GM21526 (cell line): Measurements from ENCODE around the gene PRDM12.

ENCODE experiments used
- ATAC-seq: cut with Tn5 transposase; IDR thresholded peaks from one replicate; pipeline ENCODE4 v1.9.1; 2021; ENCODE audit warnings: moderate library complexity; ENCODE audit not compliant: unreplicated experiment, low FRiP score

Gene PRDM12

DNA sequence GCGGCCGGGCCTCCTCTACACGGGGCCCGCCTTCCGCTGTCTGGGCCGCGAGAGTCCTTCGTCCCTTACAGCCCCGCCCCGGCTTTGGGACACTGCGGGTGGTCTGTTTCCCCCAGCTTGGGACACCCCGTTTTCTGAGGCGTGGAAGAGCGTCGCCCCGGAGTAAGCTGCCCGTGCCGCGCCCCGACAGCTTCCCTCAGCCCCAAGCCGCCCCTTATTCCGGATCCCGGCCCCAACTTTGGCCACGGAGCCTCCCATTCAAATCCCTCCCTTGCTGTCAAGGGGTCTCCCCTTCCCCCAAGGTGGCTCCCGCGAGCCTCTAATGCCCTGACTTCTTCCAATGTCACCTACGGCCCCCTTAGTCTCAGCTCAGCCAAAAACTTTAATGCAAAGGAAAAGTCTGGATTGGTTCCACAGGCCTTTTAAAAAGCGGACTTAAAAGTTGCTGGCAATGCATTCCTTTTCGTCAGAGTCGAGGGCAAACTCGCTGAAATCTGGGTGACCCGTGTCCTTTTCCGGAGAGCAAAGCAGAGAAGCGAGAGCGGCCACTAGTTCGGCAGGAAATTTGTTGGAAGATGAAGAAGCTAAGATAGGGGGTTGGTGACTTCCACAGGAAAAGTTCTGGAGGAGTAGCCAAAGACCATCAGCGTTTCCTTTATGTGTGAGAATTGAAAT, 49.0 kb downstream of the PRDM12 start:
- ATAC-seq, result no peak

DNA sequence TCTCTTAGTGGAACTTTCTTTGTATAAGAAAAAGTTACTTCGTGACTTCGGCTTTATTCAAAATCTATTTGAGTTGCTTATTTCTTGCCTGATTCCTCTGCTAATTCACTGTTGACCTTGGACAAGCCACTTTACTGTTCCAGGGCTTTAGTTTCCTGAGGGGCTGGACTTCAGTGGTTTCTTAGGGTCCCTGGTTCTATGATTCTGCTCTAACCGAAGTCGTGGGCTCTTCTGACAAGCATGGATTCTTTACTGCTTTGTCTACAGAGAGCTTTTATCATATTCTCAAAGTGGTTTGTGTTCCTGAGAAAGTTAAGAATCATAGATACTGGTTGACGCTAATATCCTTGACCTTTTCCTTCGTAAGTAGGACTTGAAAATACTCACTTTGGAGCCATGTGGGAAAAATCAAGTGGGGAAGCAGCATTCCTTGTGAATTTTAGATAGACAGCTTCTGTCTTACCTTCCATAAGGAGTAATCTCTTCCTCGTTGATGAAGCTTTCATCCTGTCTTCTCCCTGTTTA, 50.3 kb downstream of the PRDM12 start:
- ATAC-seq, result no peak

- no peak for ATAC-seq
Observed at GRCh38 chr9:130715270-130715669, 50.9 kb downstream of the PRDM12 start.

- no peak for ATAC-seq
Observed at GRCh38 chr9:130718562-130718961, 54.2 kb downstream of the PRDM12 start.

DNA sequence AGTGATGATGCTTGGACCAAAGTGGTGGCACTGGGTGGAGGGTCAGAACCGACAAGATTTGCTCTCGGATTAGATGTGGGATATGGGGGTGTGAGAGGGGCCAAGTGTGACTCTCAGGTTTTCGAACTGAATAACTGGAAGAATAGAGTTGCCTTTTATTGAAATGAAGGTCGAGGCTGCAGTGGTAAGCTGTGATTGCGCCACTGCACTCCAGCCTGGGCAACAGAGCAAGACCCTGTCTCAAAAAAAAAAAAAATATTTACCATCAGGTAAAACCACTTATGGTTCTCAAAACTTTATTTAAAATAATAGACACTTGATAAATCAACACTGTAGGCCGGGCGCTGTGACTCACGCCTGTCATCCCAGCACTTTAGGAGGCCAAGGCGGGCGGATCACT, 56.4 kb downstream of the PRDM12 start:
- no peak for ATAC-seq

GRCh38 chr9:130728721-130729120, 64.3 kb downstream of the PRDM12 start:
- no peak for ATAC-seq

DNA sequence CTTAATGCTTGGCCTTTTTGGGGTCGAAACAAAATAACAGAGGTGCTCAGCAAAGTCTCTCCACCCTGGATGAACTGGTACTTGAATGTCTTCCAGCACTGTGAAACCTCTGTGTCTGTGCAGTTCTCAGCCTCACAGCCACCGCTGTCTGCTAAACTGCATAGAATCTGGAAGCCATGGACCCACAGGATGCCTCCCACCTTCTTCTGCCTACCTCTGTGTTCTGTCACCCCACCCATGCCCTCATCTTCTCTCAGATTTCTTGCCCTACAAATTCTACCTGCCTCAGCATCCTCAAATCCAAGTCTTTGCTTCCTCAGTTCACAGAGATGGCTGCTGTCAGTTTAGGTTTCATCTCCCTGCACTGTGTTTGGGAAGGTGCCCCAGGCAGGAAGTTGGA, 64.8 kb downstream of the PRDM12 start:
- no peak for ATAC-seq

- no peak for ATAC-seq
Observed at GRCh38 chr9:130731355-130731754, 67.0 kb downstream of the PRDM12 start.

DNA sequence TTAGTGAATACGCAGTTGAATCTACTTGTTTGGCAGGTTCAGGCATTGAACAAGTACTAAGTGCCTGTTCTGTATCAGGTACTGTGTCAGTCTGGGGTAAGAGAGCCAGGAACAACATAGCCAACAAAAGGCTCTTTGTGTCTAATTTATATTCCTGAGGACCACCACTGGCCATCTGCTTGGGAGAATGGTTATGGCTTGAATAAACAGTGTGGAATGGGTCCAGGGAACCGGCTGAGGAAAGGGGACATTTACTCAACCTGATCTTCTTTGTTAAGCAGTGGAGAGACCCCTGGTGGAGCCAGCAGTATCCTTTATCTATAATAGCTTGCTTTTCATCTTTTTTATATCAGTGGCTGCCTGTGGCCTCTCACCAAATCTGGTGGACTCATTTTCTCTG, 67.7 kb downstream of the PRDM12 start:
- no peak for ATAC-seq
